ENCODE measurements around the gene TRPM3.
"Not testable (repeated sequence)": the region's sequence is repeated elsewhere in the genome, so short reads cannot be mapped to it uniquely, and the experiment has no call there.

Gene TRPM3

DNA sequence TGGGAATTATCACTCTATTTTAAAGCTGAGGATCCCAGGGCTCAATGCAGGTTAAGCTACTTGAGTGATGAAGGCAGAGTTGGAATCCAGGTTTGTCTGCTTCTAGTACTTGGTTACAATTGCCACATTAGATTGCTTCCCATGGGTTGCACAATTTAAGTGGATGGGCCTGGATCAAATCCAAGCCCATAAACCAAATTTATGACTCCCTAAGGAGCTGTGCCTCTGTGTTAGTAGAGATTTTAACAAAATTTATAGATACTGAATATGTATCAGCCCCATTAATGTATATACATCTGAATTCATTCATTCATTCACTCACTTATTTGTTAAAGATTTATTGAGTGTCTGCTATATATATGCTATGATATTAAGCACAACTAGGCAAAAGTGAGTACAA is 374.7 kb downstream of the TRPM3 start:
- Histone ChIP-seq H3K4me2 (no peak overlapping the region), H3K4me1 (ENCODE audit: low read depth, poor library complexity, severe bottlenecking) (no peaks in the 10 kb centered on the region), H4K20me1 (ENCODE audit: insufficient read depth) (no peaks in the 10 kb centered on the region), H2AFZ (ENCODE audit: low read depth) (no peak overlapping the region), H3K79me2 (ENCODE audit: insufficient read depth, low read depth) (no peaks in the 10 kb centered on the region), H3K27me3 (ENCODE audit: insufficient read depth, low read depth) (no peaks in the 10 kb centered on the region), H3K36me3 (ENCODE audit: insufficient read depth) (no peaks in the 10 kb centered on the region), H3K27ac (no peak overlapping the region), H3K4me3 (IDR thresholded peaks at IDR 0.05; ENCODE audit: insufficient read depth, low read depth, low read length) (no peak overlapping the region), H3K9ac (no peak overlapping the region)
- TF ChIP-seq, protein P1, sequence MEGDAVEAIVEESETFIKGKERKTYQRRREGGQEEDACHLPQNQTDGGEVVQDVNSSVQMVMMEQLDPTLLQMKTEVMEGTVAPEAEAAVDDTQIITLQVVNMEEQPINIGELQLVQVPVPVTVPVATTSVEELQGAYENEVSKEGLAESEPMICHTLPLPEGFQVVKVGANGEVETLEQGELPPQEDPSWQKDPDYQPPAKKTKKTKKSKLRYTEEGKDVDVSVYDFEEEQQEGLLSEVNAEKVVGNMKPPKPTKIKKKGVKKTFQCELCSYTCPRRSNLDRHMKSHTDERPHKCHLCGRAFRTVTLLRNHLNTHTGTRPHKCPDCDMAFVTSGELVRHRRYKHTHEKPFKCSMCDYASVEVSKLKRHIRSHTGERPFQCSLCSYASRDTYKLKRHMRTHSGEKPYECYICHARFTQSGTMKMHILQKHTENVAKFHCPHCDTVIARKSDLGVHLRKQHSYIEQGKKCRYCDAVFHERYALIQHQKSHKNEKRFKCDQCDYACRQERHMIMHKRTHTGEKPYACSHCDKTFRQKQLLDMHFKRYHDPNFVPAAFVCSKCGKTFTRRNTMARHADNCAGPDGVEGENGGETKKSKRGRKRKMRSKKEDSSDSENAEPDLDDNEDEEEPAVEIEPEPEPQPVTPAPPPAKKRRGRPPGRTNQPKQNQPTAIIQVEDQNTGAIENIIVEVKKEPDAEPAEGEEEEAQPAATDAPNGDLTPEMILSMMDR (conservative IDR thresholded peaks at IDR 0.05; ENCODE audit: low read depth, low read length), result no peak

DNA sequence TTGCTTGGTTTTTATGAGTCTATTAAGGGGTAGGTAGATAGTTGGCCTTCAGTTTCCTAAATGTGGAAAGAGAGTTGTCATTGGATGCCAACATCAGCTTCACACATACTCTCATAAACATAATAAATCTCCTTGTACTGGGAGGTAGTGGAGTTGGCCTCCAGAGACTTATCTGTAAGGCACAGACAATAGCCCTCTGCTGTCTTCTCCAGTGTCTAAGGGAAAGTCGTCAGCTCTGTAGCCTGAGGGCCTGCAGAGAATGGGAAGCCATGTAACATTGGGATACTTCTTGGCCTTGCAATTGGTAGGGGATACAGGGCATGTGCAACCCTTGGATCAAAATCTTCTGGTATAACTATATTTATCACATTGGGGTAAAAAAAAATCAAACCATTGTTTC is 375.1 kb downstream of the TRPM3 start:
- no peak overlapping the region for H2AFZ ChIP-seq (ENCODE audit: low read depth)
- no peak overlapping the region for H3K4me2 ChIP-seq
- H3K4me1 ChIP-seq (ENCODE audit: low read depth, poor library complexity, severe bottlenecking), result no peaks in the 10 kb centered on the region
- no peaks in the 10 kb centered on the region for H3K27me3 ChIP-seq (ENCODE audit: insufficient read depth, low read depth)
- no peaks in the 10 kb centered on the region for H3K79me2 ChIP-seq (ENCODE audit: insufficient read depth, low read depth)
- H3K36me3 ChIP-seq (ENCODE audit: insufficient read depth), result no peaks in the 10 kb centered on the region
- TF ChIP-seq, protein P1 (conservative IDR thresholded peaks at IDR 0.05; ENCODE audit: low read depth, low read length), result no peak
- H3K27ac ChIP-seq, result no peak overlapping the region
- no peak overlapping the region for H3K9ac ChIP-seq
- no peak overlapping the region for H3K4me3 ChIP-seq (IDR thresholded peaks at IDR 0.05; ENCODE audit: insufficient read depth, low read depth, low read length)
- no peaks in the 10 kb centered on the region for H4K20me1 ChIP-seq (ENCODE audit: insufficient read depth)

DNA sequence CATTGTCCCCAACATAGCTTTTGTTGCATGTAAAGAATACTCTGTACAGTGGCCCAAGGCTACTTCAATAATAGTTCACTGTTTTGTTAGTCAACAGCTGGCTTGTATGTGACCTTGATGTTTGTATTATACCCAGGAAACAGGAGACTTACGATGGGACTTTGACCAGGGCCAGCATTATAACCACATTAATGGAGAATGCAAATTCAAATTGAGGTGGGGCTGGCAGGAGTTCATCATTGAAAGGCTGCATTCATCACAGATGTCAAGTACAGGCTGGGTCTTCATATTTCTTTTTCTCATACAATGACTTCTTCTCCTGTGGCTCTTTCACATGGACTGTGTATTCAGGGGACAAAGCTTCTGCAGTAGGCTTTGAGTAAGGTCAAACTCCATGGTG is 396.6 kb downstream of the TRPM3 start:
- not testable (repeated sequence) for H3K36me3 ChIP-seq (ENCODE audit: insufficient read depth); H3K4me2 ChIP-seq; H3K79me2 ChIP-seq (ENCODE audit: insufficient read depth, low read depth); H3K9ac ChIP-seq; H3K4me1 ChIP-seq (ENCODE audit: low read depth, poor library complexity, severe bottlenecking); H2AFZ ChIP-seq (ENCODE audit: low read depth); H3K27me3 ChIP-seq (ENCODE audit: insufficient read depth, low read depth); H3K4me3 ChIP-seq (IDR thresholded peaks at IDR 0.05; ENCODE audit: insufficient read depth, low read depth, low read length); H3K27ac ChIP-seq; H4K20me1 ChIP-seq (ENCODE audit: insufficient read depth)

DNA sequence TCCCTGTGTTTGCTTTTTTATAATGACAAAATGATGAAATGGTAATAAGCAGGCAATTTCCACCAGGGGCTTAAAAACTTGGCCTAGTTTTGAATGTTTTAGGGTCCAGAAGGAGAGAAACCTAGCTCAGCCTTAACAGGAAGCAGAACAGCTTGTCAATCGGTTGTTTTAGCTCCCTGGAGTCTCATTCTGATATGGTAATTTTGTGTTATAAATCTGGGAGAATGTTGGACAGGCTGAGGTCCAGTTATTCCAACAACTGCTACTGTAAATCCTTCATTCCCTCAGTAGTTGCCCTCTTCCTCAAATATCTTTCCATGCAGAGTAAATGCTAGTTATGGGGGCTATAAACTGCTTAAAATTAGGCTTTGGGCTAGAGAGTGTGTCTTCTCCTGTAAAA is 397.4 kb downstream of the TRPM3 start:
- H3K4me3 ChIP-seq (IDR thresholded peaks at IDR 0.05; ENCODE audit: insufficient read depth, low read depth, low read length); H3K36me3 ChIP-seq (ENCODE audit: insufficient read depth); H3K27ac ChIP-seq; H3K9ac ChIP-seq; H3K4me2 ChIP-seq; H3K4me1 ChIP-seq (ENCODE audit: low read depth, poor library complexity, severe bottlenecking); H4K20me1 ChIP-seq (ENCODE audit: insufficient read depth); H3K27me3 ChIP-seq (ENCODE audit: insufficient read depth, low read depth); H2AFZ ChIP-seq (ENCODE audit: low read depth); H3K79me2 ChIP-seq (ENCODE audit: insufficient read depth, low read depth): not testable (repeated sequence)

DNA sequence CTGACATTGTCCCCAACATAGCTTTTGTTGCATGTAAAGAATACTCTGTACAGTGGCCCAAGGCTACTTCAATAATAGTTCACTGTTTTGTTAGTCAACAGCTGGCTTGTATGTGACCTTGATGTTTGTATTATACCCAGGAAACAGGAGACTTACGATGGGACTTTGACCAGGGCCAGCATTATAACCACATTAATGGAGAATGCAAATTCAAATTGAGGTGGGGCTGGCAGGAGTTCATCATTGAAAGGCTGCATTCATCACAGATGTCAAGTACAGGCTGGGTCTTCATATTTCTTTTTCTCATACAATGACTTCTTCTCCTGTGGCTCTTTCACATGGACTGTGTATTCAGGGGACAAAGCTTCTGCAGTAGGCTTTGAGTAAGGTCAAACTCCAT is 414.6 kb downstream of the TRPM3 start:
- not testable (repeated sequence) for H3K27me3 ChIP-seq (ENCODE audit: insufficient read depth, low read depth); H3K27ac ChIP-seq; H3K36me3 ChIP-seq (ENCODE audit: insufficient read depth); H3K9ac ChIP-seq; H2AFZ ChIP-seq (ENCODE audit: low read depth); H4K20me1 ChIP-seq (ENCODE audit: insufficient read depth); H3K4me2 ChIP-seq; H3K4me3 ChIP-seq (IDR thresholded peaks at IDR 0.05; ENCODE audit: insufficient read depth, low read depth, low read length); H3K4me1 ChIP-seq (ENCODE audit: low read depth, poor library complexity, severe bottlenecking); H3K79me2 ChIP-seq (ENCODE audit: insufficient read depth, low read depth)

DNA sequence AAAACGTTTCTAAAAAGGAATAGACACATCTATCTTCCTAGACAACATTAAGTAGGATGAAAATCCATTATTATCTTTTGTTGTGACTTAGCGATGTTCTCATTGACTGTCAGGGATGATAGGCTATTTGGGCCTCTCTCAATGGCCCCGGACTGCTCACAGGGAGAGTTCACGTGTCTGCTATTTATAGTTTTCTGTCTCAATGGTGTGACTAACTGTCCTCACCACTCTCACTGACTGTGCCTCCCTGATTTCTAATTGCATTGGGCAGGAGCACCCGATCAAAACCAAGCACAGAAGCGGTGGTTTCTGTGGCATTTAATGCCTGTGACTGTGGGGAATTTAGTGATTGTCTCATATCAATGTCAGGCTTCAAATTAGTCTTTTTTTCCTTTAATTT is 420.3 kb downstream of the TRPM3 start:
- no peak overlapping the region for H3K9ac ChIP-seq
- H3K27me3 ChIP-seq (ENCODE audit: insufficient read depth, low read depth), result no peaks in the 10 kb centered on the region
- H3K36me3 ChIP-seq (ENCODE audit: insufficient read depth), result no peaks in the 10 kb centered on the region
- H4K20me1 ChIP-seq (ENCODE audit: insufficient read depth), result no peaks in the 10 kb centered on the region
- H3K4me3 ChIP-seq (IDR thresholded peaks at IDR 0.05; ENCODE audit: insufficient read depth, low read depth, low read length), result no peak overlapping the region
- H3K79me2 ChIP-seq (ENCODE audit: insufficient read depth, low read depth), result no peaks in the 10 kb centered on the region
- H2AFZ ChIP-seq (ENCODE audit: low read depth), result no peak overlapping the region
- H3K27ac ChIP-seq, result no peak overlapping the region
- H3K4me2 ChIP-seq, result no peak overlapping the region
- no peaks in the 10 kb centered on the region for H3K4me1 ChIP-seq (ENCODE audit: low read depth, poor library complexity, severe bottlenecking)
- TF ChIP-seq, protein P1 (conservative IDR thresholded peaks at IDR 0.05; ENCODE audit: low read depth, low read length), result no peak

Measured in KMS-11 (cell line).